T-helper 17 cell (primary cell): ENCODE results near the gene TJP1. TPM values are rescaled to one million over a fixed set of nuclear protein-coding genes. Genes with fewer than 3 reads are reported as not detected.

Source experiments
- ATAC-seq: fragments of 150-1000 bp; cut with Tn5 transposase; 2 replicates; pipeline ENCODE4 v1.10.0; 2021; ENCODE audit warnings: mild to moderate bottlenecking, moderate library complexity
- DNase-seq, 3 donors: peaks; one replicate each; pipeline versions ENCODE4 v3.0.0 to v3.0.0-alpha.2; 2020 to 2021
- H3K9me3 ChIP-seq: one replicate; pipeline ENCODE4 v1.7.0; 2013; ENCODE audit warnings: low read length, mild to moderate bottlenecking; ENCODE audit not compliant: control insufficient read depth, poor library complexity, severe bottlenecking
- H3K27ac Mint-ChIP-seq: one replicate; pipeline ENCODE4 v1.8.0; 2022; ENCODE audit warnings: mild to moderate bottlenecking, moderate library complexity, mixed read lengths
- H3K27me3 Mint-ChIP-seq: one replicate; pipeline ENCODE4 v1.8.0; 2022; ENCODE audit warnings: mixed read lengths
- H3K36me3 Mint-ChIP-seq: one replicate; pipeline ENCODE4 v1.8.0; 2022; ENCODE audit warnings: low read depth, mixed read lengths
- H3K4me1 Mint-ChIP-seq: one replicate; pipeline ENCODE4 v1.8.0; 2022; ENCODE audit warnings: mild to moderate bottlenecking, mixed read lengths
- H3K4me3 Mint-ChIP-seq: one replicate; pipeline ENCODE4 v1.8.0; 2022; ENCODE audit warnings: mild to moderate bottlenecking, moderate library complexity, mixed read lengths
- total RNA-seq, 4 donors: library from RNA in 2 of 4; stranded (reverse) in 2 of 4; gene quantifications; one replicate each; pipeline ENCODE4 v1.2.3 and lab custom pipeline; 2022 to 2026

Gene TJP1
- total RNA-seq, 2 donors from 2014 or later, result 0.16 TPM; not detected in 1

DNA sequence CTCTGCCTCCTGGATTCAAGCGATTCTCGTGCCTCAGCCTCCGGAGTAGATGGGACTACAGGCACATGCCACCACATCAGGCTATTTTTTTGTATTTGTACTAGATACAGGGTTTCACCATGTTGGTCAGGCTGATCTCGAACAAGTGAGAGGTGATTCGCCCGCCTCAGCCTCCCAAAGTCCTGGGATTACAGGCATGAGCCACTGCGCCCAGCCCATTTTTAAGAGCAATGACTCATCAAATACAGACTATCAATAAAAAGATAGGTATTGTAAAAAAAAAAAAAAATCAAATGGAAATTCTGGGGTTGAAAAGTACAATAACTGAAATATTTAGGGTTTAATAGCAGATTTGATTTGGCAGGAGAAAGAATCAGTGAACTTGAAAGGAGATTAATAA, 129.0 kb downstream of the TJP1 start:
- Mint-ChIP-seq H3K27ac (no peak overlapping the region), H3K27me3 (peaks cover 14% of the 10 kb centered on the region), H3K36me3 (no peaks in the 10 kb centered on the region), H3K4me3 (no peak overlapping the region), H3K4me1 (no peaks in the 10 kb centered on the region)
- H3K9me3 ChIP-seq, result no peaks in the 10 kb centered on the region
- DNase-seq (no peak), ATAC-seq (no peak)

DNA sequence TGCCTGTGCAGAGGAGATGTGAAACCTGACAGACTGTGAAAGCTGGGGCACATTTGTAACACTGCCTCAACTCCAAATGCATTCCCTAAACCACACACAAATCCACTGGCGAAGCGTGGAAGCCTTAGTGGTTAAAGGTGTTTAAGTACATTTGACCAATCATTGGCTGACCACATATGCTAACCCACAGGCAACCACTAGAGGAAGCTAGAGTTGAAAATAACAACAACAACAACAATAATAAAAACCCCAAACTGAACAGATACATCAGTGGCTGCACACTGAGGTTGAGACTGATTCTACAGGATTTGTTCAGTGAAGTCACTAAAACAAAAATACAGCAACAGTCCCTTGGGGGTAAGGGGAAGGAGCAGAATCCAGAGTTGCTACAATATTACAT, 129.7 kb downstream of the TJP1 start:
- Mint-ChIP-seq H3K4me3 (no peak overlapping the region), H3K36me3 (no peaks in the 10 kb centered on the region), H3K4me1 (no peaks in the 10 kb centered on the region), H3K27ac (no peak overlapping the region), H3K27me3 (peaks cover 14% of the 10 kb centered on the region)
- DNase-seq (no peak), ATAC-seq (no peak)
- H3K9me3 ChIP-seq, result no peaks in the 10 kb centered on the region

DNA sequence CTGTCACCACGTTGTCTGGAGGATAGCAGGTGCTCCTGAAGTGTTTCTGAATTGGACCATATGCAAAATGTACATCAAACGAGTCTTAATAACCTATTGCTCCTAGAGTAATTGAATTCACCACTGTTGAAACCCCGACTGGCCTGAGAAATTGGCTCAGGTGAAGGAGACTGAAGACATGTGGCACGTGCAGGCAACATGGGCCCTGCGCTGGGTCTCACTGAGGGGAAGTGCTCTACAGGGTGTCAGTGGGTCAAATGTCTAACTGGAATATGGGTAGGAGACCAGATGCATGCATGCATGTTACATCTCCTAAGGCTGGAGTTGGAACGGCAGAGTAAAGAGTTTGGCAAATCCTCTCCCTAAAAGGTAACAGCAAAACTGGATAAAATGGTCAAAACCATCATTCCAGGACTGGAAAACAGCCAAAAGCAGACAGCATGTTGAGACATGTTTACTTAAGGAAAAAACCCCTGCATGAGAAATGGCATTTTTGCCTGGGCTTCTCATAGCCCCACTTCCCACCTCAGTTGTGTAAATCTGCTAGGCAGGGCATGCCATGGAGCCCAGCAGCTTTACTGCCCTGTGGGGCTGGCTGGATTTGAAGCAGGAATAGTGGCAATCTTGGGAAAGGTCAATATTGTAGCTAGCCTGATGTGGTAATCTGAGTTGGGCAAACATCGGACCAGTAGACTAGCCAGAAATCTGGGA, 131.3 kb downstream of the TJP1 start:
- no peak overlapping the region for H3K27ac Mint-ChIP-seq
- ATAC-seq, result no peak
- no peak for DNase-seq
- H3K27me3 Mint-ChIP-seq, result peaks cover 23% of the 10 kb centered on the region
- H3K4me1 Mint-ChIP-seq, result no peaks in the 10 kb centered on the region
- H3K36me3 Mint-ChIP-seq, result no peaks in the 10 kb centered on the region
- H3K9me3 ChIP-seq, result no peaks in the 10 kb centered on the region
- H3K4me3 Mint-ChIP-seq, result no peak overlapping the region

DNA sequence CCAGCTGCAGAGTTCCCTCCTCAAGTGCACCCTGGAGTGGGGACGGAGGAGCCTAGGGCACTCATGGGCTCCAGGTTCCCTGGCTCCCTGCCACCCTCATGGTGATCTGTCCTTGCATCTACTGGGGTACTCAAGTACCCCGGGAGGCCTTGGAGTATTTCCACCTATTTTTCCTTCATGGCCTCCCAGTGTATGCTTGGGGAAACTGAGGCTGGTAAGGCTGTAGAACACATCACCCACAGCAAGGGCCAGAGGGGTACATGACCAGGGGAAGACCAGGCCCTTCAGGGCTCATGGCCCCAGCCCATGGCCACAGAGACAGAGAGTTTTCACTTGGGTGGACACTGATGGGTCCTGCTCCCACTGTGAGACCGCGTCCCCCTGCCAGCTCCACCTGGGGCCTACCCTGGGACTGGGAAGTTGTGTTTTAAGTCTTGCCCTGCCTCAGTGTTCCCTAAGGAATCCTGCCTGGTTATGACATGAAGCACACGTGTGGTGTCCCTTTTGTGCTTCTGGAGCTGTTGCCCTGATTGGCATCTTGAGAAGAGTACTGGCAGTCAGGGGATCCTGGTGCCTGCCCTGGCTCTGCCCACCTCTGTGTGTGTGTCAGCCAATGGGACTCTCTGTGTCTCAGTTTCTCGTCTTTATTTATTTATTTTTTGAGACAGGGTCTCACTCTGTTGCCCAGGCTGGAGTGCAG, 132.8 kb downstream of the TJP1 start:
- ATAC-seq, result no peak
- H3K27me3 Mint-ChIP-seq, result peaks cover 23% of the 10 kb centered on the region
- no peaks in the 10 kb centered on the region for H3K36me3 Mint-ChIP-seq
- H3K27ac Mint-ChIP-seq, result no peak overlapping the region
- no peaks in the 10 kb centered on the region for H3K4me1 Mint-ChIP-seq
- H3K9me3 ChIP-seq, result no peaks in the 10 kb centered on the region
- no peak overlapping the region for H3K4me3 Mint-ChIP-seq
- no peak for DNase-seq

DNA sequence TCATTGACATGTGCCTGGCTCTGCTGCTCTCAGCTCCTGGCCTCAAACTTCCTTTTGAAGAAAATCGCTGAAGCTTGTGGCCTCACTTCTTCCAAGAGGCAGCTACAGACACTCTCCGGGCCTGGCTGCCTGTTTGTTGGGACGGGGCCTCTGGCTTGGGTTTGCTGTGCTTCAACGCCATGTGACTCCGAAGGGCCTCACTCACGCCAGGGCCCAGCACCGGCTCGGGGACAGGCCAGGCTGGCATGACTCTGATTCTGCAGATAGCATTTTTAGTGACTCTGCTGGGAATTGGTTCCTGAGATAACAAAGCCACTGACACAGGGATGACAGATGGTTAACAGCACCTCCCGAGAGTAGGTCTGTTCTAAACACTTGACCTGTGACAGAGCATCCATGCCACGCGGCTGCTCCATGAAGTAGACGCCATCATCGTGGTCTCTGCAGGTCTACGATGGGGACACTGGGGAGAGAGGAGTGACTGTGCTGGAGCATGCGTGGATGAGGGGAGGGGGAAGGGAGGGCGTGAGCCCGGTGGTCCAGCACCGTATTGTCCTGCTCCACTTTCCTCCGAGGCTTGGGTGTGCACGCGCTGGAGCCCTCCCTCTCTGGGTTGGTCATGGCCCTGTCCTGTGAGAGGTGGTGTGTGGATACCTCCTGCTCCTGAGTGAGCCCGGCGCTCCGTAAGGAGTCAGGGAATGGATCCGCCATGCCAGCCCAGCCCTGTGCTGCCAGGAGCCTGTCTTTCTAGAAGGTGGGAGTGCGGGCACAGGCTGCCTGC, 133.6 kb downstream of the TJP1 start:
- no peaks in the 10 kb centered on the region for H3K4me1 Mint-ChIP-seq
- no peak for ATAC-seq
- H3K36me3 Mint-ChIP-seq, result no peaks in the 10 kb centered on the region
- H3K9me3 ChIP-seq, result no peaks in the 10 kb centered on the region
- no peak overlapping the region for H3K27ac Mint-ChIP-seq
- H3K27me3 Mint-ChIP-seq, result peaks cover 23% of the 10 kb centered on the region
- H3K4me3 Mint-ChIP-seq, result no peak overlapping the region
- no peak for DNase-seq

DNA sequence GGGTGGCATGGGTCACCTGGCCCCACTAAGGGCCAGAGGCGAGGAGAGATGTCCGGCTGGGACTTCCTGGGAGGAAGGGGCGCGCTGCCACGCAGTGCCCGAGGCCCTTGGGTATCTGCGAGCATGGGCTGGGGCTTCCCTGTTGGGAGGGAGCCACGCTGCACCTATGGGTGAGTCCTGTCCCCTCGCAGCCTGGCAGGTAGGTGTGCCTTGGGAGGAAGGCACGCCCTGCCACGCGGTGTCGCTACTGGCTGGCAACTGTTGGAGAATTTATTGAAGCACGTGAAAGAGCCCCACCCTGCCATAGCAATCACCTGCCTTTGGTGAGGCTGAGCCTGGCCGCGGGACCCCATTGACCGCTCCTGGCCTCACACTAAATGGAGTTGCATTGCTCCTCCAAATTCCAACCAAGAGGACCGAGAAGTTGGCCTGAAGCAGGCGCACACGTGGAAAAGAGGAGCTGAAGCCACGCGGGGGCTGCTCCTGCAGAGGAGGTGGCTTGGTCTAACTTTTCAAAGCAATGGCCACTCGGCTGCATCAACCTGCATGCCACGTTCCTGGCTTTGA, 134.2 kb downstream of the TJP1 start:
- H3K36me3 Mint-ChIP-seq, result no peaks in the 10 kb centered on the region
- no peak overlapping the region for H3K27ac Mint-ChIP-seq
- no peak for DNase-seq
- peaks cover 23% of the 10 kb centered on the region for H3K27me3 Mint-ChIP-seq
- no peak overlapping the region for H3K4me3 Mint-ChIP-seq
- no peaks in the 10 kb centered on the region for H3K9me3 ChIP-seq
- no peak for ATAC-seq
- H3K4me1 Mint-ChIP-seq, result no peaks in the 10 kb centered on the region

DNA sequence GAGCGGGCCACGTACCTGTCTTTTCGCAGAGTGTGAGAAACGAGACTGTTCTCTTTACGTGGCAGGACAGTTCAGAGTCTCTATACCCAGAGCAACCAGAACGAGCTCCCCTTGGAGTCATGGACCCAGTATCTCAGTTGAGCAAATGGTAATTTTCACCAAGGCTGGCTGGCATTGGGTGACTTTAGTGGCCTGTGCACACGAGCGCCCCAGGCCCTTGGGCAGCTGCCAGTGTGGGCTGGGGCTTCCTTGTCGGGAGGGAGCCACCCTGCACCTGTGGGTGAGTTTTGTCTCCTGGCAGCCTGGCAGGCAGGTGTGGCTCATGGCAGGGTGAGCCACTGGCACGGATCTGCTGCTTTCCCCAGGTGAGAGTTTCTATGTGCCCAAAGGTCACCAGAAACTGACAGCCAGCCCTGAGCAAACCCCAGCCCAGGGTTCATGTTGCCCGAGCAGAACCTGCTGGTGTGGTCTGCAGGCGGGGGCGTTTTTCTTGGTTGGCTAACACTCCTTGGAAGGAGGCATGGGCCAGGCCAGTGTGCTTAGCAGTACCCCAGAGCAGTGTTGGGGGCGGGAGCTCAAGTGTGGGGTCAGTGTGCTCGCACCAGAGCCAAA, 135.0 kb downstream of the TJP1 start:
- H3K9me3 ChIP-seq, result no peaks in the 10 kb centered on the region
- DNase-seq (no peak), ATAC-seq (no peak)
- Mint-ChIP-seq H3K27me3 (peaks cover 23% of the 10 kb centered on the region), H3K27ac (no peak overlapping the region), H3K4me1 (no peaks in the 10 kb centered on the region), H3K4me3 (no peak overlapping the region), H3K36me3 (no peaks in the 10 kb centered on the region)

DNA sequence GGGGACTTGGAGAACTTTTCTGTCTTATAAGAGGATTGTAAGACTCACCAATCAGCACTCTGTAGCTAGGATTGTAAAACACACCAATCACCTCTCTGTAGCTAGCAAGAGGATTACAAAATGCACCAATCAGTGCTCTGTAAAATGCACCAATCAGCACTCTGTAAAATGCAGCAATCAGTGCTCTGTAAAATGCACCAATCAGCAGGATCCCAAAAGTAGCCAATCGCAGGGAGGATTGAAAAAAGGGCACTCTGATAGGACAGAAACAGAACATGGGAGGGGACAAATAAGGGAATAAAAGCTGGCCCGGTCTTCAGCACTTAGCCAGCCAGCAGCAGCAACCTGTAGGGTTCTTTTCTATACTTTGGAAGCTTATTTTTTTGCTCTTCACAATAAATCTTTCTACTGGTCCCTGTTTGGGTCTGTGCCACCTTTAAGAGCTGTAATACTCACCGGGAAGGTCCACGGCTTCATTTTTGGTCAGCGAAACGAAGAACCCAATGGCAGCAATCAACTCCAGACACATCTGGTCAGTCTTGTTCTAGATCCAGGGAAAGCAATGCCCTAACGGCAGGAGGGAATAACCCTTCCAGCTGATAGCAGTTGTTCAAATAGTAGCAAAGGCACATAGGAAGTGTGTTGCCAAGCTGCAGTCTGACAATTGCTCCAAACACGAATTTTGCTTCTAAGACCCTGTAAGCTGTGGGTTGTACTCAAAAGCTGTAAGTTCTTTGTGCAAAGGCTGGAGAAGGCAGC, 135.6 kb downstream of the TJP1 start:
- Mint-ChIP-seq H3K36me3 (no peaks in the 10 kb centered on the region), H3K27me3 (peaks cover 21% of the 10 kb centered on the region), H3K4me1 (no peaks in the 10 kb centered on the region), H3K27ac (no peak overlapping the region), H3K4me3 (no peak overlapping the region)
- no peak for ATAC-seq
- H3K9me3 ChIP-seq, result no peaks in the 10 kb centered on the region
- no peak for DNase-seq

DNA sequence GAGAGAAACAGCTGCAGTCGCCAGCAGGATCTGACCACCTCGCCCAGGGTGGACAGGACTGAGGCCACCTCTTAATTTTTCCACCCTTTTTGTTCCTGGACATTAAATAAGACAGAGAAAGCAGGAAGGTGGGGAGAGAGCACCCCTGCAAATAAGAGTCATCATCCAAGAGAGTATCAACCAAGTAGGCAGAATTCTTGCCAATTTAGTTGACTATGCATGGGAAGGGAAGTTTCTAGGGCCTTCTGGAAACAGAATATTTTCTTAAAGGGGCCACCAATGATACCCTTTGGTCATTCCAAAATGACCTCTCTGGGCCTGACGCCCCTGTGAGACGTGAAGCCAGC, 136.2 kb downstream of the TJP1 start:
- no peak for ATAC-seq
- no peak overlapping the region for H3K27ac Mint-ChIP-seq
- H3K9me3 ChIP-seq, result no peaks in the 10 kb centered on the region
- H3K4me3 Mint-ChIP-seq, result no peak overlapping the region
- no peaks in the 10 kb centered on the region for H3K36me3 Mint-ChIP-seq
- no peak for DNase-seq
- H3K27me3 Mint-ChIP-seq, result peaks cover 18% of the 10 kb centered on the region
- H3K4me1 Mint-ChIP-seq, result no peaks in the 10 kb centered on the region

DNA sequence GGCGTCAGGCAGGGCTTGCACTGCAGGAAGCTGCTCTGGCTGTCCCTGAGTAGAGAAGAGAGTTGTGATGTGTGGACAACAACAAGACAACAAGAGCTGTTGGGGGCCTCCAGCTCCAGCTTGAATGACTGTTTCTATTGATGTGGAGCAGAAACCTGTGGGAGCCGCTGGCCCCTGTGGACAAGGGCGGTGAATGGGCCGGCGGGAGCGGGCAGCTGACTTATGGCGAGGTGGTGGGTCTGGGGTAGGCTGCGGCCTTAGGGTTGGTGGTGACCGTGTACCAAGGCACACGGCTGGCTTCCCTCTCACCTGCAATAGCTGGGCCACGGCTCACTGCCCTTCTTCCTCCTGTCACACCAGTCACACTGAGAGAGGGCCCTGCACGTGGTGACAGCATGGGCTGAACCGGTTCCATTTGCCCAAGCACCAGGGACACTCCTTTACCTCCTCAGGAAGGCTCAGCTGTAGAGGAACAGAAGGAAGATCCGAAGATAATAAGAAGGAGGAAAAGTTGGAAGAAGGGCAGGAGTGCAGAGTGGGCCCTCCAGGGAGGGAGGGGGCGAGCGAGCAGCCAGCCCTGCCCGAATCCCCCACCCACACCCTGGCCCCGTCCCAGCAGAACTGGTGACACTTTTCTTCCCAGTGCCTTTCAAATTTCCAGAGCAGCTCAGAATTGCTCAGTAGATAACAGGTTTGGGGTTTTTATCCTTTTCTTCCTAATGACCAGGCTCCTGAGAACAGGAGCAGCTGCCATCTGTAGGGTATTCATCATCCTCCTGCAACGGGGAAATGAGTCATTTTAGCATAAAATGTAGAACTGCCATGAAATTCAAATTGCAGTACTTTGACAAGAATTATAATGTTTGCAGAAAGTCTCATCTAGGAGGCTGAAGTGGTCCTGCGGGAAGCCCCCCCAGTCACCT, 136.9 kb downstream of the TJP1 start:
- ATAC-seq (no peak), DNase-seq (no peak)
- Mint-ChIP-seq H3K27ac (no peak overlapping the region), H3K4me3 (no peak overlapping the region), H3K36me3 (no peaks in the 10 kb centered on the region), H3K4me1 (no peaks in the 10 kb centered on the region), H3K27me3 (peaks cover 13% of the 10 kb centered on the region)
- H3K9me3 ChIP-seq, result no peaks in the 10 kb centered on the region

DNA sequence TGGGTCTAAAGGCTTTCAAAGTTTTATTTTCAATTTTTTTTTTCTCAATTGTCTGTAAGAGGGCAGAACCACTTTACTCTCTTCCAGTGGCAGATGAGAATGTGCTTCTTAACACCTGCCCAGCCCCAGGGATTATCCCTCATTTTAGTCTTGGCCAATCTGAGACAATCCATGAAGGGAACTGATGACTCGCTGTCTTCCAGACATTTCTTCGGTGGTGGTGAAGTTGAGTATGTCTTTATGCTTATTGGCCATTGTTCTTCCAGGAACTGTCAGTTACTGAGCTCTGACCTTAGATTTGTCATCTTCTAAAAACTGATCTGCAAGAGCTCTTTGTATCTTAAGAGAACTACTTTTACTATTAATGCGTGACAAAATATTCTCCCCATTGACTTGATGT, 139.5 kb downstream of the TJP1 start:
- Mint-ChIP-seq H3K4me3 (no peak overlapping the region), H3K36me3 (no peaks in the 10 kb centered on the region), H3K4me1 (no peaks in the 10 kb centered on the region), H3K27ac (no peak overlapping the region), H3K27me3 (peaks cover 26% of the 10 kb centered on the region)
- DNase-seq (no peak), ATAC-seq (no peak)
- no peaks in the 10 kb centered on the region for H3K9me3 ChIP-seq

DNA sequence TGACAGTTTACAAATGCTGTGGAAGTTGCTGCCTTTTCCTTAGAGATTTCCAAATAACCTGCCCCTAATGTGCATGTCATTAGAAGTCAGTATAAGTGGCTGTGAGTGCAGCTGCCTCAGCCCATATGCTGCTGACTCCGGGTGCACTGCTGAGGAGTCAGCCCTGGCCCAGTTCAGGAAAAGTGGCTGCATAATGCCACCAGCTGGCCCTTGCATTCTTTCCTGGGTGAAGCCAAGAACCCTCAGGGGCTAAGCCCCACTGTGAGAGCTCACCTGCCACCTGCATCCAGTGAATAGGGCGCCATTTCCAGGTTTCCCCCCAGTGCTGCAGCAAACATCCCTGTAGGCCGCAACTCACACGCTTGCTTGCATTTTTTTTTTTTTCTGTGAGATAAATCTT, 139.9 kb downstream of the TJP1 start:
- ATAC-seq (no peak), DNase-seq (no peak)
- Mint-ChIP-seq H3K27ac (no peak overlapping the region), H3K27me3 (peaks cover 30% of the 10 kb centered on the region), H3K4me3 (no peak overlapping the region), H3K36me3 (no peaks in the 10 kb centered on the region), H3K4me1 (no peaks in the 10 kb centered on the region)
- H3K9me3 ChIP-seq, result no peaks in the 10 kb centered on the region
